ENCODE measurements around the gene BTBD9. TPM values are rescaled to one million over a fixed set of nuclear protein-coding genes. Genes with fewer than 3 reads are reported as not detected.

Gene BTBD9
- total and polyA plus RNA-seq, 10 donors = 1.2 to 43.1 (median 27.8) TPM

DNA sequence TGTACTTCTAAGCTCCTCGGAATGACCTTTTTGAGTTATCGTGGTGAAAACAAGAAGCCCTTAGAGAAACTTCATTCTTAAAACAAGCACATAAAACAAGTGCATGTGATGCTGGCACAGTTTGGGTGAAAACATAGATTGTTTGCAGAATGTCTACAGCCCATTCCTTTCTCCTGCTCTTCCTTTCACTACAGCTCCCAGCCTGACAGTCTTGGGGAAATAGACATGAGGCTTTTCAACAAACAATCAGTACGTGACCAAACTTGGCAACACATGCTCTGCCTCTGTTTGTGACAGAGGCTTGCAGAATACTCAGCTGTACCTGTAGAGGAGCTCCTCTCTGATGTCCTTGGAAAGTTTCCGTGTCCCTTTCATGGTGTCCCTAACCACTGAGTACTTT is 498.6 kb downstream of the BTBD9 start:
- H3K27me3 ChIP-seq (replicated peaks in 1 of 7) = no peaks in the 10 kb centered on the region
- no peak for DNase-seq
- 88 to 95% (median 95%) methylated on average over 4 of the region's 4 CpGs for WGBS, 5 donors

GRCh38 chr6:38138374-38138773 is 501.4 kb downstream of the BTBD9 start:
- intact Hi-C loops (cut with DNase I; ENCODE audit: low total_unique reads) = no loop called here
- TF ChIP-seq POLR2A (IDR thresholded peaks at IDR 0.05) (no peak), CTCF (IDR thresholded peaks at IDR 0.05 in 8 of 11, conservative IDR thresholded peaks at IDR 0.05 in 3 of 11) (no peak), POLR2AphosphoS5 (IDR thresholded peaks at IDR 0.05) (no peak)
- H3K36me3 ChIP-seq = peaks cover 0 to 64% (median 5%) of the 10 kb centered on the region in 6 donors
- no peak overlapping the region for H3K4me3 ChIP-seq
- peaks cover 0 to 5% (median 0%) of the 10 kb centered on the region in 6 donors for H3K4me1 ChIP-seq
- H3K27ac ChIP-seq = no peak overlapping the region
- 94 to 96% (median 94%) methylated on average over 5 of the region's 5 CpGs for WGBS, 5 donors
- DNase-seq = no peak
- H3K9me3 ChIP-seq = no peaks in the 10 kb centered on the region
- no peaks in the 10 kb centered on the region for H3K27me3 ChIP-seq (replicated peaks in 1 of 7)

More for the DNA sequence above, 498.6 kb downstream of the BTBD9 start:
- H3K36me3 ChIP-seq = peaks cover 0 to 45% (median 5%) of the 10 kb centered on the region in 6 donors
- intact Hi-C loops (cut with DNase I; ENCODE audit: low total_unique reads) = no loop called here
- no peak overlapping the region for H3K27ac ChIP-seq
- no peak overlapping the region for H3K4me3 ChIP-seq
- H3K9me3 ChIP-seq = no peaks in the 10 kb centered on the region
- TF ChIP-seq CTCF (IDR thresholded peaks at IDR 0.05 in 8 of 11, conservative IDR thresholded peaks at IDR 0.05 in 3 of 11) = no peak
- TF ChIP-seq POLR2A (IDR thresholded peaks at IDR 0.05) = no peak
- no peak for TF ChIP-seq POLR2AphosphoS5 (IDR thresholded peaks at IDR 0.05)
- H3K4me1 ChIP-seq = peaks cover 0 to 10% (median 0%) of the 10 kb centered on the region in 6 donors

DNA sequence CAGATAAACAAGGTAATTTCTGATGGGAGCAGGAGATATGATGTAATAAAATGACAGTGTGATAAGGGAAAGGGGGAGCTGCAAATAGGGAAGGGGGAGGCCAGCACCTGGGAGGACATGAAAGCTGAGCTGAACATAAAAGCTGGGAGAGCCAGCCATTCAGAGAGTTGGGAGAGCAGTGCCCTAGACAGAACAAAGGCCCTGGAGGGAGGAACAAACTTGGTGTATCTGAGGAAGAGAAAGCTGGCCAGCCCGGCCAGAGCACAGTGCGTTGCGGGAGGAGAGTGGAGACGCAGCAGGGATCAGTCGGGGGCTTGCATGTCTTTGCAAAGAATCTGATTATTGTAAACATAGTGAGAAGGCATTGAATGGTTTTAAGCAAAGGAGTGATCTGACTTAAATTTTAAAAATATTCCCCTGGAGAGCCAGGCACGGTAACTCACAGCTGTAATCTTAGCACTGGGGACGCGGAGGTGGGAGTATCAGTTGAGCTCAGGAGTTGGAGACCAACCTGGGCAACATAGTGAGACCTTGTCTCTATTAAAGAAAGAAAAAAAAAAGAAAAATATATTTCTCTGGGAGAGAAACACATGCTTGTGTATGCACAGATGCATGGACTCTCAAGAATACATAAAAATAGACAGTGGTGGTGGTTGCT is 502.0 kb downstream of the BTBD9 start:
- H3K4me1 ChIP-seq = no peaks in the 10 kb centered on the region
- H3K36me3 ChIP-seq = peaks cover 0 to 67% (median 3%) of the 10 kb centered on the region in 6 donors
- H3K27me3 ChIP-seq (replicated peaks in 1 of 7) = no peaks in the 10 kb centered on the region
- TF ChIP-seq POLR2AphosphoS5 (IDR thresholded peaks at IDR 0.05) (no peak), CTCF (IDR thresholded peaks at IDR 0.05 in 8 of 11, conservative IDR thresholded peaks at IDR 0.05 in 3 of 11) (no peak), POLR2A (IDR thresholded peaks at IDR 0.05) (no peak)
- no peak for DNase-seq
- intact Hi-C loops (cut with DNase I; ENCODE audit: low total_unique reads) = no loop called here
- 95 to 99% (median 97%) methylated on average over 8 of the region's 8 CpGs for WGBS, 5 donors
- no peaks in the 10 kb centered on the region for H3K9me3 ChIP-seq
- H3K27ac ChIP-seq = no peak overlapping the region
- H3K4me3 ChIP-seq = no peak overlapping the region

- Histone ChIP-seq H3K27me3 (replicated peaks in 1 of 7) (no peaks in the 10 kb centered on the region), H3K4me1 (no peaks in the 10 kb centered on the region), H3K9me3 (no peaks in the 10 kb centered on the region), H3K4me3 (no peak overlapping the region), H3K36me3 (peaks cover 0 to 62% (median 0%) of the 10 kb centered on the region in 6 donors), H3K27ac (no peak overlapping the region)
- WGBS, 5 donors = 85 to 94% (median 92%) methylated on average over 4 of the region's 4 CpGs
- no peak for DNase-seq
- intact Hi-C loops (cut with DNase I; ENCODE audit: low total_unique reads) = no loop called here
- no peak for TF ChIP-seq POLR2A (IDR thresholded peaks at IDR 0.05)
- no peak for TF ChIP-seq CTCF (IDR thresholded peaks at IDR 0.05 in 8 of 11, conservative IDR thresholded peaks at IDR 0.05 in 3 of 11)
- peak in 1 of 3 donors; percentile 17 for TF ChIP-seq POLR2AphosphoS5 (IDR thresholded peaks at IDR 0.05)
Measured at GRCh38 chr6:38136547-38136946, 503.2 kb downstream of the BTBD9 start.
